Trophoblast cell (in vitro differentiated cells and primary cell): ENCODE data around the gene ARHGAP42.

Source experiments
- DNase-seq, 2 donors: peaks; one replicate each; pipeline ENCODE4 v3.0.0-alpha.2; 2016
- H2AFZ ChIP-seq: 2 replicates; pipeline ENCODE4 v1.6.1; 2013; ENCODE audit warnings: low read length, moderate library complexity, mild to moderate bottlenecking; ENCODE audit not compliant: insufficient read depth, poor library complexity
- H2AK5ac ChIP-seq: 2 replicates; pipeline ENCODE4 v1.6.1; 2013; ENCODE audit warnings: mild to moderate bottlenecking, low read length
- H2BK120ac ChIP-seq: 2 replicates; pipeline ENCODE4 v1.6.1; 2013; ENCODE audit warnings: low read length, mild to moderate bottlenecking, moderate library complexity; ENCODE audit not compliant: insufficient read depth, poor library complexity
- H2BK12ac ChIP-seq: 2 replicates; pipeline ENCODE4 v1.6.1; 2013; ENCODE audit warnings: mild to moderate bottlenecking, low read length, moderate library complexity
- H2BK5ac ChIP-seq: 2 replicates; pipeline ENCODE4 v1.6.1; 2013; ENCODE audit warnings: low read length, low read depth, moderate library complexity, mild to moderate bottlenecking; ENCODE audit not compliant: poor library complexity
- H3K14ac ChIP-seq: 2 replicates; pipeline ENCODE4 v1.6.1; 2013; ENCODE audit warnings: mild to moderate bottlenecking, low read length
- H3K18ac ChIP-seq: 2 replicates; pipeline ENCODE4 v1.6.1; 2013; ENCODE audit warnings: mild to moderate bottlenecking, low read length
- H3K23ac ChIP-seq: 2 replicates; pipeline ENCODE4 v1.6.1; 2013; ENCODE audit warnings: low read length
- H3K27ac ChIP-seq: 2 replicates; pipeline ENCODE4 v1.5.1; 2013; ENCODE audit warnings: low read depth, mild to moderate bottlenecking, inconsistent platforms, low read length, moderate library complexity
- H3K27me3 ChIP-seq: 2 replicates; pipeline ENCODE4 v1.6.1; 2013; ENCODE audit warnings: inconsistent platforms, mild to moderate bottlenecking, low read length, moderate library complexity; ENCODE audit not compliant: insufficient read depth
- H3K36me3 ChIP-seq, 2 experiments: 1 replicate in 1 of 2; 2 replicates in 1 of 2; pipeline ENCODE4 v1.6.1; 2013; ENCODE audit warnings: low read length in 2 of 2, mild to moderate bottlenecking in 2 of 2, moderate library complexity in 1 of 2; ENCODE audit not compliant: insufficient read depth in 2 of 2, control insufficient read depth in 1 of 2
- H3K4ac ChIP-seq: 2 replicates; pipeline ENCODE4 v1.6.1; 2013; ENCODE audit warnings: low read depth, mild to moderate bottlenecking, low read length, moderate library complexity
- H3K4me1 ChIP-seq, 2 experiments: 1 replicate in 1 of 2; 2 replicates in 1 of 2; pipeline ENCODE4 v1.6.1; 2013; ENCODE audit warnings: low read length in 2 of 2, mild to moderate bottlenecking in 2 of 2, moderate library complexity in 1 of 2; ENCODE audit not compliant: insufficient read depth in 2 of 2, control insufficient read depth in 1 of 2
- H3K4me2 ChIP-seq: 2 replicates; pipeline ENCODE4 v1.6.1; 2013; ENCODE audit warnings: inconsistent platforms, mild to moderate bottlenecking, low read length, moderate library complexity
- H3K4me3 ChIP-seq: 2 replicates; pipeline ENCODE4 v1.5.1; 2013; ENCODE audit warnings: mild to moderate bottlenecking, low read depth, low read length, inconsistent platforms
- H3K79me1 ChIP-seq: one replicate; pipeline ENCODE4 v1.6.1; 2013; ENCODE audit warnings: low read length
- H3K79me2 ChIP-seq: 2 replicates; pipeline ENCODE4 v1.6.1; 2013; ENCODE audit warnings: low read length, mild to moderate bottlenecking; ENCODE audit not compliant: control insufficient read depth, insufficient read depth, poor library complexity
- H3K9ac ChIP-seq: 2 replicates; pipeline ENCODE4 v1.6.1; 2013; ENCODE audit warnings: mild to moderate bottlenecking, low read length
- H3K9me3 ChIP-seq: 2 replicates; pipeline ENCODE4 v1.6.1; 2013; ENCODE audit warnings: low read depth, mild to moderate bottlenecking, control low read depth, inconsistent platforms, low read length; ENCODE audit not compliant: insufficient read depth
- H4K12ac ChIP-seq: 2 replicates; pipeline ENCODE4 v1.6.1; 2013; ENCODE audit warnings: low read depth, mild to moderate bottlenecking, low read length, moderate library complexity
- H4K8ac ChIP-seq: 2 replicates; pipeline ENCODE4 v1.6.1; 2013; ENCODE audit warnings: low read depth, mild to moderate bottlenecking, low read length, moderate library complexity
- H4K91ac ChIP-seq: one replicate; pipeline ENCODE4 v1.6.1; 2013; ENCODE audit warnings: low read depth, mild to moderate bottlenecking, low read length, moderate library complexity
- WGBS: extraction: QIAGEN DNeasy Blood & Tissue Kit; methylation state at CpG from one replicate; pipeline ENCODE4 v1.1.7; 2013; ENCODE audit warnings: missing lambda C conversion rate; ENCODE audit not compliant: insufficient read length, insufficient coverage; ENCODE audit errors: extremely low coverage; 5-methylcytosine and 5-hydroxymethylcytosine counted together

ARHGAP42 gene

DNA sequence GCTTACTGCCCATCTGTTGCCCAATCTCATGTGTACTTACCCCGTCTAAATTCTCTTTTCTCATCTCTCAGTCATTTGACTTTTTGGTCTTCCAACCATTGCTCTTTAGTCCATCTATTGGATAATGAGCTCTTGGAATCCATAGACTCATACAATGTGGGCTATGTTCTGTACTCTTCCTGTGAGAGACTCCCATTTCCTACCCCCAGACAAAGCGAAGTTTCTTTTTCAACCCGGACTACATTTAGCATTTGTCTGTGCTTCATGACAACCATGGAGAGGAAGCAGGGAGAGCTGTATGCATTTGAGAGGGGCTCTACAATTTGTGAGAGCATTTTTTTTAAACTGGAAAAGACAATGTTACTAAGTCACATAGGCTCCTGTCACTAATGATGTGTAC, 4.0 kb upstream of the ARHGAP42 start:
- Histone ChIP-seq H3K27ac (no peak overlapping the region), H4K91ac (no peak overlapping the region), H3K27me3 (no peaks in the 10 kb centered on the region), H2AFZ (no peak overlapping the region), H4K12ac (no peak overlapping the region), H3K4me2 (no peak overlapping the region), H3K18ac (no peak overlapping the region), H3K4me3 (no peak overlapping the region), H3K23ac (no peak overlapping the region), H3K4ac (no peak overlapping the region), H3K79me2 (peaks cover 7% of the 10 kb centered on the region), H2BK5ac (no peak overlapping the region), H4K8ac (no peak overlapping the region), H3K36me3 (no peaks in the 10 kb centered on the region), H3K14ac (no peak overlapping the region), H3K9me3 (no peaks in the 10 kb centered on the region), H3K9ac (no peak overlapping the region), H3K4me1 (peaks cover 0 to 5% of the 10 kb centered on the region in 2 experiments), H2BK12ac (no peak overlapping the region), H2AK5ac (no peak overlapping the region), H3K79me1 (peaks cover 13% of the 10 kb centered on the region), H2BK120ac (no peak overlapping the region)
- DNase-seq: no peak
- no CpG with 5 or more reads among the region's 3 CpGs for WGBS

DNA sequence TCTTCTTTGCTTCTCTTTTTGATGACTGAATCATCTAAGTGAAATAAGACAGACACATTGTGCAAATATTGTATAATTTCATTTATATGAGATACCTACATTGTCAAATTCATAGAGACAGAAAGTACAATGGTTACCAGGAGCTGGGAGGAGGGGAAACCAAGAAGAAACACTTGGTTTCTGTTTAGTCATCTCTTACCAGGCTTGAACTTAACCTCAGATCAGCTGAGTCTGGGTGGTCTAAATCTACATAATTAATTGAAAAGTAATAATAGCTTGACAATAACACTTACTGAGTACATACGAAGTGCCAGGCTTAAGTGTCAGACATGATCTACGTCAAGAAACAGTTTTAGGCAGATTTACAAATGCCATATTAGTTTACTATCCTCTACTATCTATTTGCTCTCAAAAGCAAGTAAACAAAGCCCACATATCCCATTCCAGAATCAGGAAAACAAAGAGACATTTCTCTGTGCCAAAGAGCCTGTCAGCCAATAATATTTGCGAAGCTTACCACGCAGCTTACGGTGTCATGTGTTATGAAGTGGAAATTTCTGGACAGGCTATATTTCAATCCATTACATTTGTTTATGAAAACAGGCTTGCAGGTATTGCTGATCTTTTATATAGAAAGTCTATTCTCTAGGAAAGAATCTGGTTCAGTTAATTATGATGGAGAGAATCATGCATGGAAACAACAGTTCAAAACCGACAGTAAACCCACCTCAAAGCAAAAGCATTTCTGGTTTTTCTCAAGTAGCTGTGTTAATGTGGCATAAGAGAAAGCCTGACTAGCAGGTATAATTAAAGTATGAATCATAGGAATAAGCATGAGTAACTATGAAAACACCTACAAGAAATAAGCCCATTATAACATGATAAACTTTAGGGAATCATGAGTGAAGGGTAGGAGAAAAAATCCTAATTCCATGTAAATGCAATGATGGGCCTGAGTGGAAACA, 2.7 kb upstream of the ARHGAP42 start:
- Histone ChIP-seq H3K79me1 (peaks cover 13% of the 10 kb centered on the region), H2AFZ (no peak overlapping the region), H2AK5ac (no peak overlapping the region), H2BK12ac (no peak overlapping the region), H3K9me3 (no peaks in the 10 kb centered on the region), H2BK120ac (no peak overlapping the region), H3K14ac (no peak overlapping the region), H3K4me2 (no peak overlapping the region), H3K4me3 (no peak overlapping the region), H3K23ac (no peak overlapping the region), H3K9ac (no peak overlapping the region), H3K27ac (no peak overlapping the region), H2BK5ac (no peak overlapping the region), H3K36me3 (no peaks in the 10 kb centered on the region), H4K8ac (no peak overlapping the region), H4K91ac (no peak overlapping the region), H3K27me3 (no peaks in the 10 kb centered on the region), H3K4me1 (peaks cover 0 to 5% of the 10 kb centered on the region in 2 experiments), H3K79me2 (peaks cover 7% of the 10 kb centered on the region), H4K12ac (no peak overlapping the region), H3K18ac (no peak overlapping the region), H3K4ac (no peak overlapping the region)
- peak in 1 of 2 donors; percentile 42 for DNase-seq
- no CpG with 5 or more reads among the region's 6 CpGs for whole genome bisulfite sequencing

DNA sequence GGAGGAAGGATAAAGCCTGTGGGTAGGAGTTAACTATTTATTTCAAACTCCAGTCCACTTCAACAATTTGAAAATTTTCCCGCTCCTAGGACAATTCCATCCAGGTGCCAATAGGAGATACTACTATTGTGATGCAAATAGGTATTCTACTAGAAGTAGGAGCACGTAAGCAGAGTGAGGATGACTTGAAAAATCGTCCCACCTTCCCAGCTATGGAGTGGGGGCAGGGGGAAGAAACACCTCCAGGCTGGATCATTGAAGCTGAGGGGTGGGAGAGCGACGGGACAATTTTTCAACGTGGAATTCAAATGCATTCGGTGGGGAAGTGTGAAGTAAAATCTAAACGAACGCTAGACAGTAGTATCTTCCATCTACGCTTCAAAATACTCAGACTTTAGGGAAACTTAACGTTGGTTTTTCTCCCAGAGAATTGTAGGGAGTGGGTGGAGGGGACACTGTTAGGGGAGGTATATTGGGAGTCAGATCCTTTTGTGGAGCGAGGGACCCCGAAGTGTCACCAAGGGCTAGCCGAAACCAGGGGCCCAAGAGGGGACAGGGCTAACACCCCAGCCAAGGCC, 523 bp upstream of the ARHGAP42 start:
- peak overlapping the region; percentile 61 for H3K27ac ChIP-seq
- H3K9me3 ChIP-seq: no peaks in the 10 kb centered on the region
- peak overlapping the region; percentile 81 for H3K4ac ChIP-seq
- peak overlapping the region; percentile 89 for H4K12ac ChIP-seq
- H3K36me3 ChIP-seq: peaks cover 2 to 4% of the 10 kb centered on the region in 2 experiments
- WGBS: no CpG with 5 or more reads among the region's 14 CpGs
- H3K79me2 ChIP-seq: peaks cover 10% of the 10 kb centered on the region
- H3K4me1 ChIP-seq: peaks cover 3 to 7% of the 10 kb centered on the region in 2 experiments
- peak overlapping the region; percentile 87 for H3K4me2 ChIP-seq
- no peaks in the 10 kb centered on the region for H3K27me3 ChIP-seq
- H3K79me1 ChIP-seq: peaks cover 13% of the 10 kb centered on the region
- H3K9ac ChIP-seq: peak overlapping the region; percentile 71
- no peak overlapping the region for H3K23ac ChIP-seq
- peak overlapping the region; percentile 95 for H4K91ac ChIP-seq
- DNase-seq: peak in 1 of 2 donors; percentile 6
- peak overlapping the region; percentile 94 for H4K8ac ChIP-seq
- peak overlapping the region; percentile 95 for H3K14ac ChIP-seq
- H2AFZ ChIP-seq: peak overlapping the region; percentile 99
- peak overlapping the region; percentile 90 for H2BK12ac ChIP-seq
- peak overlapping the region; percentile 89 for H2BK120ac ChIP-seq
- H3K4me3 ChIP-seq: peak overlapping the region; percentile 91
- H3K18ac ChIP-seq: peak overlapping the region; percentile 97
- no peak overlapping the region for H2AK5ac ChIP-seq
- H2BK5ac ChIP-seq: peak overlapping the region; percentile 78

DNA sequence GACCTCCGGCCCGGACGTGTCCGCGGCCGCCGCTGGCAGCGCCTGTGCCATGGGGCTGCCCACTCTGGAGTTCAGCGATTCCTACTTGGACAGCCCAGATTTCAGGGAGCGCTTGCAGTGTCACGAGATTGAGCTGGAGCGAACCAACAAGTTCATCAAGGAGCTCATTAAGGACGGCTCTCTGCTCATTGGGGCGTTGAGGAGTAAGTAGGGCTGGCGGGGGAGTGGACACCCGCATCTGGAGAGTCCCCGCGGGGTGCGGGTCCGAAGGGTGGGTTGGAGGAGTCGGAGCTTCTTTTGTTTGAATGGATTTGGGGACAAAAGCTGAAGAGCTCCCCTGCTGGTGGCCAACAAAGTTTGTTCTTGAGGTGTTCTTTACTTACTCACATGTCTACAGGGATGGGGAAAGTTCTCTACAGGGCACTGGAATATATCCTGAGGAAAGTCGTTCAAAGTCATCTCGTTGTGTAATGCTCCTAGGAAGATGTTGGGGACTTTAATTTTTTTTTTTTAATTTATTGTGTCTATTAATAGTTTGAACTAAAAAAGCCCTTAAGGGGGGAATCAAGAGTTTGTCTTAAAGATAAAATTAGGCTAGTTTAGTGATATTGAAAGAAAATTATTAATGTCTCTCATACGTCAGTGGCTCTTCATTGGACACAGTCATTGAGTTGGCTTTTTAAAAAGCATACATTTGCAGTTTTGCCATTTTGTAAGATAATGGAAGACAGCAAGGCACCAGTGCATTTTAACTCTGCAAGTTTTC, 725 bp downstream of the ARHGAP42 start:
- H2BK120ac ChIP-seq: peak overlapping the region; percentile 89
- peak; percentile 61 to 69 for DNase-seq
- no peaks in the 10 kb centered on the region for H3K27me3 ChIP-seq
- H2BK5ac ChIP-seq: peak overlapping the region; percentile 71
- H3K9ac ChIP-seq: peak overlapping the region; percentile 89
- H3K79me1 ChIP-seq: peaks cover 13% of the 10 kb centered on the region
- H3K79me2 ChIP-seq: peaks cover 10% of the 10 kb centered on the region
- peaks cover 3 to 5% of the 10 kb centered on the region in 2 experiments for H3K36me3 ChIP-seq
- peak overlapping the region; percentile 99 for H3K18ac ChIP-seq
- WGBS: no CpG with 5 or more reads among the region's 24 CpGs
- H4K8ac ChIP-seq: peak overlapping the region; percentile 96
- H3K4me3 ChIP-seq: peak overlapping the region; percentile 91
- no peak overlapping the region for H2AK5ac ChIP-seq
- peak overlapping the region; percentile 87 for H3K14ac ChIP-seq
- H3K4me1 ChIP-seq: peaks cover 3 to 7% of the 10 kb centered on the region in 2 experiments
- H4K91ac ChIP-seq: peak overlapping the region; percentile 95
- peak overlapping the region; percentile 62 for H3K27ac ChIP-seq
- no peaks in the 10 kb centered on the region for H3K9me3 ChIP-seq
- H3K4ac ChIP-seq: peak overlapping the region; percentile 51
- peak overlapping the region; percentile 91 for H4K12ac ChIP-seq
- peak overlapping the region; percentile 99 for H2AFZ ChIP-seq
- peak overlapping the region; percentile 87 for H3K4me2 ChIP-seq
- H2BK12ac ChIP-seq: peak overlapping the region; percentile 88
- H3K23ac ChIP-seq: no peak overlapping the region
